SH-SY5Y (cell line): ENCODE measurements around the gene WDR4.

Experiments used
- GATA2 ChIP-seq: IDR thresholded peaks from 2 replicates; pipeline ENCODE4 v1.6.1; 2011; ENCODE audit warnings: mild to moderate bottlenecking, low read depth, low read length
- GATA3 ChIP-seq: IDR thresholded peaks from 2 replicates; pipeline ENCODE4 v1.6.1; 2011; ENCODE audit warnings: low read depth, mild to moderate bottlenecking, low read length, moderate library complexity

- TF ChIP-seq GATA2 (no peak; the same call in 1 of the 2 replicates), GATA3 (no peak)
Observed at GRCh38 chr21:42878993-42879787, at the start of gene WDR4.
